GM23338 (cell line): ENCODE results near the gene RELL1. TPM values are rescaled to one million over a fixed set of nuclear protein-coding genes. Genes with fewer than 3 reads are reported as not detected.

Experiments
- ATAC-seq: fragments of 200-7000 bp; cut with Tn5 transposase; 3 replicates; pipeline ENCODE4 v1.9.1; 2020
- DNase-seq: peaks from one replicate; pipeline ENCODE4 v3.0.0-alpha.2; 2015; ENCODE audit warnings: low spot score
- H2AFZ ChIP-seq: fragments of 200-600 bp; sonication (generic); 2 replicates; pipeline ENCODE4 v1.8.0; 2016; ENCODE audit warnings: antibody characterized with exemption, mild to moderate bottlenecking, moderate library complexity
- H3F3A ChIP-seq: fragments of 200-600 bp; sonication (generic); replicated peaks from 2 replicates; pipeline ENCODE4 v1.8.0; 2017; ENCODE audit warnings: antibody characterized with exemption, mixed run types, low read depth
- H3K27ac ChIP-seq: fragments of 200-600 bp; sonication (generic); 2 replicates; pipeline ENCODE4 v1.6.1; 2016; ENCODE audit warnings: low read depth
- H3K27me3 ChIP-seq: fragments of 200-600 bp; sonication (generic); 2 replicates; pipeline ENCODE4 v1.8.0; 2016; ENCODE audit warnings: mild to moderate bottlenecking, mixed run types, moderate library complexity; ENCODE audit not compliant: insufficient read depth
- H3K36me3 ChIP-seq: fragments of 200-600 bp; sonication (generic); 2 replicates; pipeline ENCODE4 v1.8.0; 2016; ENCODE audit warnings: mild to moderate bottlenecking; ENCODE audit not compliant: insufficient read depth
- H3K4me1 ChIP-seq: fragments of 200-600 bp; sonication (generic); 2 replicates; pipeline ENCODE4 v1.8.0; 2016; ENCODE audit warnings: mild to moderate bottlenecking, moderate library complexity; ENCODE audit not compliant: insufficient read depth
- H3K4me2 ChIP-seq: fragments of 200-600 bp; sonication (generic); 2 replicates; pipeline ENCODE4 v1.7.1; 2017; ENCODE audit warnings: mixed run types
- H3K4me3 ChIP-seq: fragments of 200-600 bp; sonication (generic); 2 replicates; pipeline ENCODE4 v1.6.1; 2016; ENCODE audit warnings: mixed run types
- H3K79me2 ChIP-seq: fragments of 200-600 bp; sonication (generic); replicated peaks from 2 replicates; pipeline ENCODE4 v1.8.0; 2017; ENCODE audit warnings: mild to moderate bottlenecking; ENCODE audit not compliant: insufficient read depth
- H3K9me2 ChIP-seq: fragments of 200-600 bp; sonication (generic); 2 replicates; pipeline ENCODE4 v1.8.0; 2017; ENCODE audit not compliant: insufficient read depth
- H4K20me1 ChIP-seq: fragments of 200-600 bp; sonication (generic); replicated peaks from 2 replicates; pipeline ENCODE4 v1.8.0; 2017; ENCODE audit warnings: mild to moderate bottlenecking; ENCODE audit not compliant: insufficient read depth
- H3K27ac Mint-ChIP-seq: 2 replicates; pipeline ENCODE4 v1.8.0; 2020; ENCODE audit warnings: inconsistent platforms, mild to moderate bottlenecking, moderate library complexity, mixed read lengths
- H3K27me3 Mint-ChIP-seq: 3 replicates; pipeline ENCODE4 v1.8.0; 2022; ENCODE audit warnings: low read depth, mild to moderate bottlenecking, moderate library complexity, mixed read lengths, inconsistent platforms; ENCODE audit not compliant: insufficient read depth, poor library complexity
- H3K36me3 Mint-ChIP-seq: 3 replicates; pipeline ENCODE4 v1.8.0; 2021; ENCODE audit warnings: low read depth, mild to moderate bottlenecking, inconsistent platforms, moderate library complexity, mixed read lengths
- H3K4me1 Mint-ChIP-seq: 3 replicates; pipeline ENCODE4 v1.8.0; 2020; ENCODE audit warnings: mild to moderate bottlenecking, inconsistent platforms, mixed read lengths
- H3K4me3 Mint-ChIP-seq: 3 replicates; pipeline ENCODE4 v1.8.0; 2021; ENCODE audit warnings: moderate library complexity, mild to moderate bottlenecking, inconsistent platforms, mixed read lengths
- H3K9me3 Mint-ChIP-seq: 3 replicates; pipeline ENCODE4 v1.8.0; 2020; ENCODE audit warnings: moderate library complexity, mild to moderate bottlenecking, inconsistent platforms, mixed read lengths
- EZH2 ChIP-seq: fragments of 200-600 bp; sonication (generic); IDR thresholded peaks from one replicate; pipeline ENCODE4 v1.8.0; 2017; ENCODE audit warnings: antibody characterized with exemption, mild to moderate bottlenecking, low read depth; ENCODE audit not compliant: unreplicated experiment
- JUNB ChIP-seq: IDR thresholded peaks from one replicate; pipeline ENCODE4 v1.6.1; 2016; ENCODE audit warnings: antibody characterized with exemption; ENCODE audit not compliant: unreplicated experiment
- POLR2AphosphoS5 ChIP-seq: IDR thresholded peaks from 2 replicates; pipeline ENCODE4 v1.6.1; 2016; ENCODE audit warnings: antibody characterized with exemption, low read depth
- STAT1 ChIP-seq: IDR thresholded peaks from one replicate; pipeline ENCODE4 v1.6.1; 2016; ENCODE audit warnings: antibody characterized with exemption; ENCODE audit not compliant: unreplicated experiment
- ZNF114 ChIP-seq: fragments of 250-450 bp; sonication (Bioruptor Pico); IDR thresholded peaks from 2 replicates; pipeline ENCODE4 v1.5.0; 2020; ENCODE audit warnings: mild to moderate bottlenecking, moderate library complexity
- ZNF331 ChIP-seq: fragments of 250-450 bp; sonication (Bioruptor Pico); IDR thresholded peaks from 2 replicates; pipeline ENCODE4 v1.5.0; 2020; ENCODE audit warnings: low read depth, mild to moderate bottlenecking, moderate library complexity
- polyA plus RNA-seq: library from polyadenylated mRNA; unstranded; fragments of >200 nt; fragmentation: Nextera tagmentation; extraction: Ambion mirVana; gene quantifications from 2 replicates; pipeline ENCODE4 v1.2.1, GENCODE V29; 2016
- total RNA-seq: library from RNA; depleted of rRNA; stranded (reverse); fragments of >200 nt; shearing (Covaris generic); gene quantifications from 2 replicates; pipeline ENCODE4 v1.2.3, GENCODE V29; 2014
- TF ChIP-seq, protein P1 (sequence below): fragments of 250-450 bp; sonication (Bioruptor Pico); IDR thresholded peaks from 2 replicates; pipeline ENCODE4 v1.5.0; 2020; ENCODE audit warnings: mild to moderate bottlenecking, moderate library complexity
- TF ChIP-seq, protein P2 (sequence below): IDR thresholded peaks from 2 replicates; pipeline ENCODE4 v1.6.1; 2016; ENCODE audit warnings: antibody characterized with exemption
- TF ChIP-seq, protein P3 (sequence below), 2 experiments: fragments of 200-600 bp in 1 of 2; sonication (generic) in 1 of 2; conservative IDR thresholded peaks; 2 replicates each; pipeline versions ENCODE4 v1.5.1 to v1.6.1; 2016 to 2017; ENCODE audit warnings: antibody characterized with exemption in 2 of 2, low read depth in 2 of 2, mild to moderate bottlenecking in 2 of 2, moderate library complexity in 1 of 2

RELL1 gene
- total and polyA plus RNA-seq, 2 experiments from 2014 or later: 2.8 to 28.5 TPM

DNA sequence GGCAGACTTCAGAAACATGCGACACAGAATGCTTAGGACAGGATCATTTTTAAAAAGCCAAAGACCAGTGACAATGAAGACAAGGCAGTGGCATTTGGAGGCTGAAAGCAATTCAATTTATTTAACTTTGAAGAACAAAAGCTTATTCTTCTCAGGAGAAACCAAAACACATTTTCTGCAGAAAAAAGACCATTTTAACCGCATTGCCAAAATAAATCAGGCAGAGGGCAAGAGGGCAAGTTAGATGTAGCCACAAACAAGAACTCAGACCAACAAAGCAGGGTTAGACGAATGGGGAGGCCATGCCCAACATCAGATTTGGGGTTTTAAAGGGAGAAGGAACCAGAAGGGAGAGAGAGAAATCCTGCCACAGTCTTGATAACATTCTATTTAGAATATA lies 58.9 kb downstream of the RELL1 start (continued):
- TF ChIP-seq, protein P1, sequence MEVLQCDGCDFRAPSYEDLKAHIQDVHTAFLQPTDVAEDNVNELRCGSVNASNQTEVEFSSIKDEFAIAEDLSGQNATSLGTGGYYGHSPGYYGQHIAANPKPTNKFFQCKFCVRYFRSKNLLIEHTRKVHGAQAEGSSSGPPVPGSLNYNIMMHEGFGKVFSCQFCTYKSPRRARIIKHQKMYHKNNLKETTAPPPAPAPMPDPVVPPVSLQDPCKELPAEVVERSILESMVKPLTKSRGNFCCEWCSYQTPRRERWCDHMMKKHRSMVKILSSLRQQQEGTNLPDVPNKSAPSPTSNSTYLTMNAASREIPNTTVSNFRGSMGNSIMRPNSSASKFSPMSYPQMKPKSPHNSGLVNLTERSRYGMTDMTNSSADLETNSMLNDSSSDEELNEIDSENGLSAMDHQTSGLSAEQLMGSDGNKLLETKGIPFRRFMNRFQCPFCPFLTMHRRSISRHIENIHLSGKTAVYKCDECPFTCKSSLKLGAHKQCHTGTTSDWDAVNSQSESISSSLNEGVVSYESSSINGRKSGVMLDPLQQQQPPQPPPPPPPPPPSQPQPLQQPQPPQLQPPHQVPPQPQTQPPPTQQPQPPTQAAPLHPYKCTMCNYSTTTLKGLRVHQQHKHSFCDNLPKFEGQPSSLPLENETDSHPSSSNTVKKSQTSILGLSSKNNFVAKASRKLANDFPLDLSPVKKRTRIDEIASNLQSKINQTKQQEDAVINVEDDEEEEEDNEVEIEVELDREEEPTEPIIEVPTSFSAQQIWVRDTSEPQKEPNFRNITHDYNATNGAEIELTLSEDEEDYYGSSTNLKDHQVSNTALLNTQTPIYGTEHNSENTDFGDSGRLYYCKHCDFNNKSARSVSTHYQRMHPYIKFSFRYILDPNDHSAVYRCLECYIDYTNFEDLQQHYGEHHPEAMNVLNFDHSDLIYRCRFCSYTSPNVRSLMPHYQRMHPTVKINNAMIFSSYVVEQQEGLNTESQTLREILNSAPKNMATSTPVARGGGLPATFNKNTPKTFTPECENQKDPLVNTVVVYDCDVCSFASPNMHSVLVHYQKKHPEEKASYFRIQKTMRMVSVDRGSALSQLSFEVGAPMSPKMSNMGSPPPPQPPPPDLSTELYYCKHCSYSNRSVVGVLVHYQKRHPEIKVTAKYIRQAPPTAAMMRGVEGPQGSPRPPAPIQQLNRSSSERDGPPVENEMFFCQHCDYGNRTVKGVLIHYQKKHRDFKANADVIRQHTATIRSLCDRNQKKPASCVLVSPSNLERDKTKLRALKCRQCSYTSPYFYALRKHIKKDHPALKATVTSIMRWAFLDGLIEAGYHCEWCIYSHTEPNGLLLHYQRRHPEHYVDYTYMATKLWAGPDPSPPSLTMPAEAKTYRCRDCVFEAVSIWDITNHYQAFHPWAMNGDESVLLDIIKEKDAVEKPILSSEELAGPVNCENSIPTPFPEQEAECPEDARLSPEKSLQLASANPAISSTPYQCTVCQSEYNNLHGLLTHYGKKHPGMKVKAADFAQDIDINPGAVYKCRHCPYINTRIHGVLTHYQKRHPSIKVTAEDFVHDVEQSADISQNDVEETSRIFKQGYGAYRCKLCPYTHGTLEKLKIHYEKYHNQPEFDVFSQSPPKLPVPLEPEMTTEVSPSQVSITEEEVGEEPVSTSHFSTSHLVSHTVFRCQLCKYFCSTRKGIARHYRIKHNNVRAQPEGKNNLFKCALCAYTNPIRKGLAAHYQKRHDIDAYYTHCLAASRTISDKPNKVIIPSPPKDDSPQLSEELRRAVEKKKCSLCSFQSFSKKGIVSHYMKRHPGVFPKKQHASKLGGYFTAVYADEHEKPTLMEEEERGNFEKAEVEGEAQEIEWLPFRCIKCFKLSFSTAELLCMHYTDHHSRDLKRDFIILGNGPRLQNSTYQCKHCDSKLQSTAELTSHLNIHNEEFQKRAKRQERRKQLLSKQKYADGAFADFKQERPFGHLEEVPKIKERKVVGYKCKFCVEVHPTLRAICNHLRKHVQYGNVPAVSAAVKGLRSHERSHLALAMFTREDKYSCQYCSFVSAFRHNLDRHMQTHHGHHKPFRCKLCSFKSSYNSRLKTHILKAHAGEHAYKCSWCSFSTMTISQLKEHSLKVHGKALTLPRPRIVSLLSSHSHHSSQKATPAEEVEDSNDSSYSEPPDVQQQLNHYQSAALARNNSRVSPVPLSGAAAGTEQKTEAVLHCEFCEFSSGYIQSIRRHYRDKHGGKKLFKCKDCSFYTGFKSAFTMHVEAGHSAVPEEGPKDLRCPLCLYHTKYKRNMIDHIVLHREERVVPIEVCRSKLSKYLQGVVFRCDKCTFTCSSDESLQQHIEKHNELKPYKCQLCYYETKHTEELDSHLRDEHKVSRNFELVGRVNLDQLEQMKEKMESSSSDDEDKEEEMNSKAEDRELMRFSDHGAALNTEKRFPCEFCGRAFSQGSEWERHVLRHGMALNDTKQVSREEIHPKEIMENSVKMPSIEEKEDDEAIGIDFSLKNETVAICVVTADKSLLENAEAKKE (CRISPR knock-in tag): no peak

DNA sequence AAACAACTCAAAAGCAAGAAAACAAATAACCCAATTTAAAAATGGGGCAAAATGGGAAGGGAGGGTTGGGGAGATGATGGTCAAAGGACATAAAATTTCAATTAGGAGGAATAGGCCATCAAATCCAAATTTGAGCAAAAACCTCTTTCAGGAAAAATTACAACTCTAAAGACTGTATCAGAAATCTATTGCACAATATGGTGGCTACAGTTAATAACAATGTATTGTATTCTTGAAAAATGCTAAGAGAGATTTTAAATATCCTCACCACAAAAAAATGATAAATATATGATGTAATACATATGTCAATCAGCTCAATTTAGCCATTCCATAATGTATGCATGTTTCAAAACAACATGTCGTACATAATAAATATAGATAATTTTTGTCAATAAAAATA lies 60.7 kb downstream of the RELL1 start:
- no peaks in the 10 kb centered on the region for H3K9me3 Mint-ChIP-seq
- H3K9me2 ChIP-seq: no peaks in the 10 kb centered on the region; the same call in 1 of the 2 replicates
- H3K36me3 ChIP-seq: no peaks in the 10 kb centered on the region
- H3K36me3 Mint-ChIP-seq: peaks cover 11% of the 10 kb centered on the region
- H2AFZ ChIP-seq: no peak overlapping the region
- no peak for ATAC-seq
- H3K4me3 ChIP-seq: no peak overlapping the region
- no peaks in the 10 kb centered on the region for H3K79me2 ChIP-seq
- H3K4me1 ChIP-seq: no peaks in the 10 kb centered on the region
- H3K4me1 Mint-ChIP-seq: peaks cover 10% of the 10 kb centered on the region; the same call in 2 of the 3 replicates
- H3F3A ChIP-seq: no peaks in the 10 kb centered on the region
- peaks cover 2% of the 10 kb centered on the region for H3K27me3 Mint-ChIP-seq
- no peaks in the 10 kb centered on the region; the same call in 1 of the 2 replicates for H4K20me1 ChIP-seq
- no peak overlapping the region for H3K27ac Mint-ChIP-seq
- H3K4me2 ChIP-seq: no peak overlapping the region
- H3K27me3 ChIP-seq: no peaks in the 10 kb centered on the region
- H3K4me3 Mint-ChIP-seq: no peak overlapping the region
- no peak for DNase-seq
- H3K27ac ChIP-seq: no peak overlapping the region
- TF ChIP-seq, protein P2, sequence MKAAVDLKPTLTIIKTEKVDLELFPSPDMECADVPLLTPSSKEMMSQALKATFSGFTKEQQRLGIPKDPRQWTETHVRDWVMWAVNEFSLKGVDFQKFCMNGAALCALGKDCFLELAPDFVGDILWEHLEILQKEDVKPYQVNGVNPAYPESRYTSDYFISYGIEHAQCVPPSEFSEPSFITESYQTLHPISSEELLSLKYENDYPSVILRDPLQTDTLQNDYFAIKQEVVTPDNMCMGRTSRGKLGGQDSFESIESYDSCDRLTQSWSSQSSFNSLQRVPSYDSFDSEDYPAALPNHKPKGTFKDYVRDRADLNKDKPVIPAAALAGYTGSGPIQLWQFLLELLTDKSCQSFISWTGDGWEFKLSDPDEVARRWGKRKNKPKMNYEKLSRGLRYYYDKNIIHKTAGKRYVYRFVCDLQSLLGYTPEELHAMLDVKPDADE: no peak
- TF ChIP-seq EZH2: no peak
- no peak for TF ChIP-seq ZNF331
- TF ChIP-seq, protein P3, sequence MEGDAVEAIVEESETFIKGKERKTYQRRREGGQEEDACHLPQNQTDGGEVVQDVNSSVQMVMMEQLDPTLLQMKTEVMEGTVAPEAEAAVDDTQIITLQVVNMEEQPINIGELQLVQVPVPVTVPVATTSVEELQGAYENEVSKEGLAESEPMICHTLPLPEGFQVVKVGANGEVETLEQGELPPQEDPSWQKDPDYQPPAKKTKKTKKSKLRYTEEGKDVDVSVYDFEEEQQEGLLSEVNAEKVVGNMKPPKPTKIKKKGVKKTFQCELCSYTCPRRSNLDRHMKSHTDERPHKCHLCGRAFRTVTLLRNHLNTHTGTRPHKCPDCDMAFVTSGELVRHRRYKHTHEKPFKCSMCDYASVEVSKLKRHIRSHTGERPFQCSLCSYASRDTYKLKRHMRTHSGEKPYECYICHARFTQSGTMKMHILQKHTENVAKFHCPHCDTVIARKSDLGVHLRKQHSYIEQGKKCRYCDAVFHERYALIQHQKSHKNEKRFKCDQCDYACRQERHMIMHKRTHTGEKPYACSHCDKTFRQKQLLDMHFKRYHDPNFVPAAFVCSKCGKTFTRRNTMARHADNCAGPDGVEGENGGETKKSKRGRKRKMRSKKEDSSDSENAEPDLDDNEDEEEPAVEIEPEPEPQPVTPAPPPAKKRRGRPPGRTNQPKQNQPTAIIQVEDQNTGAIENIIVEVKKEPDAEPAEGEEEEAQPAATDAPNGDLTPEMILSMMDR (conservative IDR thresholded peaks at IDR 0.05; ENCODE audit: low read depth in 2 of 2): no peak
- no peak for TF ChIP-seq POLR2AphosphoS5
- no peak for TF ChIP-seq ZNF114 (CRISPR knock-in tag)
- no peak for TF ChIP-seq JUNB
- TF ChIP-seq STAT1: no peak
